ENCODE data around the gene TENM4. TPM values are rescaled to one million over a fixed set of nuclear protein-coding genes. Genes with fewer than 3 reads are reported as not detected.

TENM4 gene
- total and polyA plus RNA-seq, 10 of the 15 experiments (the other 5 are each of a cell fraction or from before 2014, with no cell fraction given), result 0.03 to 0.12 (median 0.06) TPM; not detected in 7

DNA sequence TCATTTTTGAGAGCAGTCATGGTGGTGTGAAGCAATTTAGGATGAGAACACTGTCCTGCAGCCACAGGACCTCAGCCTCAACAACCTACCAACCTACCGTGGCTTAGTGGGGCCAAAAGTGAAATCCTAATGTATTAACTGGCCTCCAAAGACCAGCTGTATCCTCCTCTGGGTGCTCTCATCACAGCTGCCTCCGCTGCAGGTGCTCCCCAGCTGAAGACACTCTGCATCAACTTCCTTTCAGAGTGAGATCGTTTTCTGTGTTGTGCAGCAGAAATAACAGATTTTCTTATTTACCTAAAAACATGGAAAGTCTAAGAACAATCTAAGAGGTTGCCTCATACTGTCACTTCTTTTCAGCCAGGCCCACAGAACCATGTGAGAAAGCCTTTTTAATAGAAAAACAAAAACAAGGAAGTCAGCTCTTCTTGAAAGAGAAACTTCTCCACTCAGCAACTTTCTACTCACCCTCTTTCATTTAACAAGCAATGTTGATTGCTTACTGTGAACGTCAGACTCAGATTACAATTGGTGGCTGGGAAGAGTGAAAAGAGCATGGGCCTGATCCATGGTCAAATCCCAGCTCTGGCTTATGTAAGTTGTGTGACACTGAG, 136.1 kb downstream of the TENM4 start:
- Histone ChIP-seq H3K4me1 (ENCODE audit: control insufficient read depth, insufficient read depth, low read length) (no peaks in the 10 kb centered on the region), H2AFZ (ENCODE audit: control insufficient read depth, low read depth, low read length) (peak overlapping the region; percentile 37), H3K79me2 (ENCODE audit: control insufficient read depth, insufficient read depth, low read length) (no peaks in the 10 kb centered on the region), H3K4me3 (no peak overlapping the region), H3K27me3 (replicated peaks in 1 of 2; ENCODE audit: control insufficient read depth in 2 of 2, insufficient read depth in 2 of 2, low read length in 1 of 2) (no peaks in the 10 kb centered on the region; a peak in 1 of 4 replicates), H3K9ac (ENCODE audit: control insufficient read depth, insufficient read depth, low read length) (no peak overlapping the region), H4K20me1 (ENCODE audit: control insufficient read depth, insufficient read depth) (no peaks in the 10 kb centered on the region), H3K36me3 (ENCODE audit: control insufficient read depth in 2 of 2, insufficient read depth in 2 of 2, low read length in 1 of 2) (no peaks in the 10 kb centered on the region), H3K27ac (ENCODE audit: control insufficient read depth, insufficient read depth) (no peak overlapping the region), H3K9me3 (replicated peaks; ENCODE audit: control insufficient read depth, insufficient read depth, low read length) (no peaks in the 10 kb centered on the region), H3K4me2 (ENCODE audit: control insufficient read depth, insufficient read depth) (no peak overlapping the region)
- in situ Hi-C loops (cut with MboI) (no loop called here), intact Hi-C loops (cut with micrococcal nuclease; ENCODE audit: unreplicated experiment) (no loop called here)
- no TSS peak for BruUV-seq (replicated peaks)
- DNase-seq (ENCODE audit: low read depth, low spot score) (no peak), ATAC-seq (no peak), FAIRE-seq (no peak)
- 23% methylated on average over 4 of the region's 4 CpGs for WGBS (ENCODE audit: insufficient coverage, insufficient replicate concordance, low lambda C conversion rate, missing lambda C conversion rate)
- ChIA-PET RAD21 (ENCODE audit: unreplicated experiment) (no interaction called here), SMC1A (ENCODE audit: uncharacterized antibody, unreplicated experiment) (interaction anchor here (0.7 to 1.8 kb wide), 6 partner anchors 10 to 647 kb away, joined by 3 to 5 read pairs (median 4); no protein-coding TSS in a partner anchor), POLR2A (no interaction called here), CTCF (interaction anchor here (0.7 to 1.8 kb wide), 4 partner anchors 26 to 96 kb away, joined by 3 to 4 read pairs (median 3); no protein-coding TSS in a partner anchor)
- TF ChIP-seq POLR2AphosphoS2 (IDR thresholded peaks at IDR 0.05; ENCODE audit: low read depth, low read length) (no peak), SPI1 (IDR thresholded peaks at IDR 0.05; ENCODE audit: borderline replicate concordance, insufficient read depth, low read depth, low read length) (peak; percentile 12; the same call in 1 of the 2 replicates)

DNA sequence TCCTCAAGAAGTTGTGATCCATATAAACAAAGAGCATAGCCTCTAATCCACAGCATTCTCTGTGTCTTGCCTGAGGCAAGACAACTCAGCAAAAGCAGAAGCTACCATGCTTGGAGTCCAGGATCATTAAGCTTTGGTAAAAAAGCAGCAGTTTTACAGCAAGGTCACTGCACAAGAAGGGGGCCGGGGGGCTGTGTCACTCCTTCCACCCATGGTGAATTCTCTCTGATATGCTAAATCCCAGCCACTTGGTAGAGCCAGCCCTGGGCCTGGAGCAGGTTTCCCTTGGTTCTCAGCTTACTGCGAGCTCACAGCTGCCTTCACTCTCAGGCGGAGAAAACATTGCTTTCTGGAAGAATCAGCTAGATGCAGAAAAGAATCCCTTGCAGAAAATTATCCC, 144.7 kb downstream of the TENM4 start:
- Histone ChIP-seq H4K20me1 (ENCODE audit: control insufficient read depth, insufficient read depth) (no peaks in the 10 kb centered on the region), H3K27ac (ENCODE audit: control insufficient read depth, insufficient read depth) (no peak overlapping the region), H3K4me1 (ENCODE audit: control insufficient read depth, insufficient read depth, low read length) (no peaks in the 10 kb centered on the region), H3K4me2 (ENCODE audit: control insufficient read depth, insufficient read depth) (no peak overlapping the region), H3K4me3 (no peak overlapping the region), H3K27me3 (replicated peaks in 1 of 2; ENCODE audit: control insufficient read depth in 2 of 2, insufficient read depth in 2 of 2, low read length in 1 of 2) (no peaks in the 10 kb centered on the region), H3K79me2 (ENCODE audit: control insufficient read depth, insufficient read depth, low read length) (no peaks in the 10 kb centered on the region), H2AFZ (ENCODE audit: control insufficient read depth, low read depth, low read length) (no peak overlapping the region), H3K9ac (ENCODE audit: control insufficient read depth, insufficient read depth, low read length) (no peak overlapping the region), H3K36me3 (ENCODE audit: control insufficient read depth in 2 of 2, insufficient read depth in 2 of 2, low read length in 1 of 2) (no peaks in the 10 kb centered on the region), H3K9me3 (replicated peaks; ENCODE audit: control insufficient read depth, insufficient read depth, low read length) (no peaks in the 10 kb centered on the region)
- 3% methylated on average over 3 of the region's 3 CpGs for WGBS (ENCODE audit: insufficient coverage, insufficient replicate concordance, low lambda C conversion rate, missing lambda C conversion rate)
- ChIA-PET CTCF (interaction anchor here (0.6 kb wide), 1 partner anchor 193 kb away, joined by 3 read pairs; no protein-coding TSS in a partner anchor), POLR2A (no interaction called here), SMC1A (ENCODE audit: uncharacterized antibody, unreplicated experiment) (no interaction called here), RAD21 (ENCODE audit: unreplicated experiment) (no interaction called here)
- FAIRE-seq (no peak), DNase-seq (ENCODE audit: low read depth, low spot score) (no peak), ATAC-seq (no peak)
- no TSS peak for BruUV-seq (replicated peaks)
- intact Hi-C loops (cut with micrococcal nuclease; ENCODE audit: unreplicated experiment), result no loop called here
- TF ChIP-seq EGR1 (IDR thresholded peaks at IDR 0.05; ENCODE audit: borderline replicate concordance in 1 of 2, low read depth in 2 of 2, low read length in 2 of 2) (no peak), EP300 (IDR thresholded peaks at IDR 0.05; ENCODE audit: borderline replicate concordance in 1 of 2, control insufficient read depth in 1 of 2, low read depth in 2 of 2, low read length in 2 of 2) (no peak), KDM1A (IDR thresholded peaks at IDR 0.05; ENCODE audit: borderline replicate concordance) (no peak), SMAD5 (IDR thresholded peaks at IDR 0.05; ENCODE audit: low read depth) (no peak), TAF1 (IDR thresholded peaks at IDR 0.05; ENCODE audit: borderline replicate concordance, low read depth, low read length) (no peak), ZNF207 (IDR thresholded peaks at IDR 0.05; ENCODE audit: borderline replicate concordance) (no peak), MEF2B (IDR thresholded peaks at IDR 0.05; ENCODE audit: partially characterized antibody, poor library complexity, severe bottlenecking) (no peak), FOXM1 (IDR thresholded peaks at IDR 0.05; ENCODE audit: low read depth, low read length) (no peak)
- TF ChIP-seq, protein P1, sequence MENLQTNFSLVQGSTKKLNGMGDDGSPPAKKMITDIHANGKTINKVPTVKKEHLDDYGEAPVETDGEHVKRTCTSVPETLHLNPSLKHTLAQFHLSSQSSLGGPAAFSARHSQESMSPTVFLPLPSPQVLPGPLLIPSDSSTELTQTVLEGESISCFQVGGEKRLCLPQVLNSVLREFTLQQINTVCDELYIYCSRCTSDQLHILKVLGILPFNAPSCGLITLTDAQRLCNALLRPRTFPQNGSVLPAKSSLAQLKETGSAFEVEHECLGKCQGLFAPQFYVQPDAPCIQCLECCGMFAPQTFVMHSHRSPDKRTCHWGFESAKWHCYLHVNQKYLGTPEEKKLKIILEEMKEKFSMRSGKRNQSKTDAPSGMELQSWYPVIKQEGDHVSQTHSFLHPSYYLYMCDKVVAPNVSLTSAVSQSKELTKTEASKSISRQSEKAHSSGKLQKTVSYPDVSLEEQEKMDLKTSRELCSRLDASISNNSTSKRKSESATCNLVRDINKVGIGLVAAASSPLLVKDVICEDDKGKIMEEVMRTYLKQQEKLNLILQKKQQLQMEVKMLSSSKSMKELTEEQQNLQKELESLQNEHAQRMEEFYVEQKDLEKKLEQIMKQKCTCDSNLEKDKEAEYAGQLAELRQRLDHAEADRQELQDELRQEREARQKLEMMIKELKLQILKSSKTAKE (IDR thresholded peaks at IDR 0.05; ENCODE audit: low read depth, poor library complexity, severe bottlenecking), result no peak
- in situ Hi-C loops (cut with MboI), result no loop called here
